Cardiac fibroblast (primary cell): Measurements from ENCODE around the gene CACNA1A.
A peak's percentile ranks its signal among the peaks of the same experiment; 100 is the strongest.

Experiments
- DNase-seq, 2 donors: peaks; one replicate each; pipeline versions ENCODE4 v3.0.0 to v3.0.0-alpha.2; 2010; ENCODE audit warnings: low read depth in 2 of 2
- H3K4me3 ChIP-seq, 2 donors: replicated peaks in 1 of 2; 1 replicate in 1 of 2; 2 replicates in 1 of 2; pipeline ENCODE4 v1.5.1; 2011; ENCODE audit warnings: low read depth in 2 of 2, low read length in 2 of 2, mild to moderate bottlenecking in 2 of 2, moderate library complexity in 1 of 2
- CTCF ChIP-seq: IDR thresholded peaks from one replicate; pipeline ENCODE4 v1.5.1; 2011; ENCODE audit warnings: low read depth, mild to moderate bottlenecking, low read length, inconsistent platforms

Gene CACNA1A

GRCh38 chr19:13417054-13417453, 89.2 kb downstream of the CACNA1A start:
- no peak for DNase-seq
- H3K4me3 ChIP-seq = no peak overlapping the region
- no peak for TF ChIP-seq CTCF

DNA sequence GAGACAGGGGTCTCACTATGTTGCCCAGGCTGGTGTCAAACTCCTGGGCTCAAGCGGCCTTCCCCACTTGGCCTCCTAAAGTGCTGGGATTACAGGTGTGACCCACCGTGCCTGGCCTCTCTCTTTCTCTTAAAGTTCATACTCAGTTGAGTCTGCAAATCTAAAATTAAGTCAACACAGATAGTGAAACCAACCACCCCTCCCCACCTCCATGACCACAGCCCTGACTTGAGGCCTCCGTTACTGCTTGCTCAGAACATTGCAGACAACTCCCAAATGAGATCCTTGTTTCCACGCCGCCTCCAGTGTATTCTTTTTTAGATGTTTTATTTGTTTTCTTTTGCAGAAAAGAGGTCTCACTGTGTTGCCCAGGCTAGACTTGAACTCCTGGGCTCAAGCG, 94.4 kb downstream of the CACNA1A start:
- no peak overlapping the region for H3K4me3 ChIP-seq
- TF ChIP-seq CTCF = no peak
- no peak for DNase-seq

DNA sequence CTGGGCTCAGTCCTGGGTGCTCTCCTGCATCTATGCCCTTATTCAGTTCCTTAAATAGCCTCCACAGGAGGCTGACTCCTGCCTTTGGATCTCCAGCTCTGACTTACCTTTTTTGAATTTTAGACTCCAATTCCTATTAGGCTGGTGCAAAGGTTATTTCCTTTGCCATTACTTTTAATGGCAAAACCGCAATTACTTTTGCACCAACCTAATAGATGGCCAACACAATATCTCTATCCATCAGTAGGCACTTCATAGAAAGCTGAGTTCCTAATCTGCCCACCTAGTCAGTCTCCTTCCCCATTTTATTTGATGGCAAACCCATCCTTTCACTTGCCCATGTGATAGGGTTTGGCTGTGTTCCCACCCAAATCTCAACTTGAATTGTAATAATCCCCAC, 95.3 kb downstream of the CACNA1A start:
- no peak overlapping the region for H3K4me3 ChIP-seq
- no peak for DNase-seq
- no peak for TF ChIP-seq CTCF

DNA sequence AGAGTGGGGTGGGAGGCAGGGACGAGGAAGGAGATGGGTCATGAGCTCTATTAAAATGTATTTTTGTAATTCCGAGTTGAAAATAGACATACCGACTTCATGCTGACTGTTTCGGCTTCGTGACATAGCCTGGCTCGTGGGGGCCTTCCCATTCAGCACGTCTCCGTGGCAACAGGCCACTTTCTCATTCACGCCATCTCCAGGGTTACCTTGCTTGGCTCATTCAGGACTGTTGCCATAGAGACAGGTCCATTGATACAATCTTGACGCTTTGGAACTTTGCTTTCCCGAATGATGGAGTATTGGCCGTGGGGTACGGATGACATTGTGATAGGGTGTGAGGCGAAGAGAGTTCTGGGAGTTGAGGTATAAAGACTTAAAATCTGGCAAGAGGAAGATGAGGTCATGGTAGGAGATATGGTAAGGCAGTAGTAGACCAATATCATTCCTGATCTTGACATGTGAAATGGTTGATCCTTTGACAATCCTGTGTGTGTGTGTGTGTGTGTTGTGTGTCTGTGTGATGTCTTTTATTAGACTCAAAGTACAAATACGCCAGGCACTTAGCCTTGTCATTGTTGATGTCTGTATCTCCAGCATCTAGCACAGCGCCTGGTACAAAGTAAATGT, 97.3 kb downstream of the CACNA1A start:
- TF ChIP-seq CTCF = no peak
- no peak overlapping the region for H3K4me3 ChIP-seq
- no peak for DNase-seq

- DNase-seq = no peak
- no peak overlapping the region for H3K4me3 ChIP-seq
- no peak for TF ChIP-seq CTCF
Observed at GRCh38 chr19:13404236-13404635, 102.0 kb downstream of the CACNA1A start.

GRCh38 chr19:13401388-13401787, 104.9 kb downstream of the CACNA1A start:
- peak; percentile 52 to 76 for DNase-seq
- H3K4me3 ChIP-seq = no peak overlapping the region
- TF ChIP-seq CTCF = no peak

DNA sequence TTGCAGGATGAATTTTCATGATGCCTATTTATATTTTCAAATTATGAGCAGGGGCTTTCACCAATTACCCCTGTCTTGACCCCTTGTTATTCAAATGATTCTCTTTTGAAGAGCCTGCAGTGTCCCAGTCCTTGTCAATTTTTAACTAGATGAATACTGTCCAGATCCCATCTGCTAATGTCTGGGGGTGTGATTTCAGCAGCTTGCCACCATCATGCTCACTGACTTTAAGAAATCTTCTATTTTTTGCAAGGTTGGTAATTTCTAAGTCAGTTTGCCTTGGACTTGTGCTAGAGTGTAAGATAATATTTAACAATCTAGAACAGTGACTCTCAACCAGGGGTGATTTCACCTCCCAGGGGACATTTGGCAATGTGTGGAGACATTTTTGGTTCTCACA, 106.0 kb downstream of the CACNA1A start:
- DNase-seq = peak in 1 of 2 donors; percentile 25
- no peak for TF ChIP-seq CTCF
- no peak overlapping the region for H3K4me3 ChIP-seq
